ENCODE data around the gene TMC4. TPM values are rescaled to one million over a fixed set of nuclear protein-coding genes. Genes with fewer than 3 reads are reported as not detected.

TMC4 gene
- polyA plus RNA-seq, 1 donor (not counting 4 experiments of a cell fraction or from before 2014, with no cell fraction given) = 1.5 TPM

DNA sequence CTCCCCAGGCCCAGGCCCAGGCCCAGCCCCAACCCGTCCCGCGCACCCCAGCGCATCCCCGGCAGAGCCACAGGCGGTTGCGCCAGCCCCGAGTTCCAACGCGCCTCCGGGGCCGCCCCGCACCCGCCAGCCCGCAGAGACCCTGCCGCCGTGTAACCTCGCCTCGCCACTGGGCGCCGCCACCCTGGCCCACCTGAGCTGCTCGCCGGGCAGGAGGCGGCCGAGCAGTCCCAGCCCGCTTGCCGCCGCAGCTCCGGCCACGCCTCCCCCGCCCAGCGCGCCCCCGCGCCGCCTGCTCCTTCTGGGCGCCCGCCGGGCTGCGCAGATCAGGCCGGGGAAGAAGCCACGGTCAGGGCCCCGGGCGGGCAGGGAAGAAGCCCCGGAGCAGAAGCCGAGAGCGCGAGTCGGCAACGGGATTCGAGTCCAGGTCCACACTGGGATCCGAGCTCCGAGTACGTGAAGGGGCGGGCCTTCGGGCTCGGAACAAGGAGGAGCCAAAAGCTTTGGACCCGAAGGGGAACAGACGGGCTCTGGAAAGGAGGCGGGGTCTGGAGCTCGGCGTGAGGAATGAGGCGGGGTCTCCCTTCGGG, 16.3 kb upstream of the TMC4 start, which contains the start of gene MBOAT7:
MBOAT7 (minus strand) TSS at position 436 of the 590 bp plus-strand sequence. CDS start 1,072 bp downstream, outside the sequence.
- Histone ChIP-seq H3K4me1 (ENCODE audit: control insufficient read depth, extremely low read depth, insufficient read depth, low read length) (peaks cover 15% of the 10 kb centered on the region), H4K20me1 (ENCODE audit: control insufficient read depth, extremely low read depth, insufficient read depth, low read length) (no peaks in the 10 kb centered on the region), H3K79me2 (ENCODE audit: control insufficient read depth, insufficient read depth, low read length) (peaks cover 45% of the 10 kb centered on the region), H3K9ac (ENCODE audit: control insufficient read depth, extremely low read depth, insufficient read depth, low read length) (peak within 1 kb of the TSS; percentile 99), H3K27me3 (ENCODE audit: control insufficient read depth, extremely low read depth, insufficient read depth, low read length) (no peaks in the 10 kb centered on the region), H3K4me2 (ENCODE audit: control insufficient read depth, extremely low read depth, insufficient read depth, low read depth, low read length) (peak within 1 kb of the TSS; percentile 94), H3K9me3 (ENCODE audit: control insufficient read depth, low read depth, low read length) (no peaks in the 10 kb centered on the region), H3K36me3 (ENCODE audit: control insufficient read depth in 2 of 2, extremely low read depth in 1 of 2, insufficient read depth in 2 of 2, low read length in 2 of 2) (peaks cover 18 to 20% of the 10 kb centered on the region in 2 experiments), H3K9me1 (ENCODE audit: control insufficient read depth, extremely low read depth, insufficient read depth, low read length) (no peaks in the 10 kb centered on the region), H3K27ac (ENCODE audit: control insufficient read depth, insufficient read depth, low read length) (peak within 1 kb of the TSS; percentile 99), H2AFZ (ENCODE audit: control insufficient read depth, low read length) (peak within 1 kb of the TSS; percentile 98), H3K4me3 (ENCODE audit: control insufficient read depth in 2 of 3, extremely low read depth in 1 of 3, insufficient read depth in 2 of 3, low read depth in 1 of 3, low read length in 3 of 3) (peak within 1 kb of the TSS; percentile 82 to 95 (median 87))
- dilution Hi-C loops (cut with MboI; ENCODE audit: extremely low pct_ligation_motif_present, low sequenced_read_pairs) = no loop called here
- TF ChIP-seq EZH2 (IDR thresholded peaks at IDR 0.05; ENCODE audit: low read length) (no peak), CTCF (optimal IDR thresholded peaks at IDR 0.05 in 1 of 3, IDR thresholded peaks at IDR 0.05 in 1 of 3, conservative IDR thresholded peaks at IDR 0.05 in 1 of 3; ENCODE audit: extremely low read depth in 1 of 3, insufficient read depth in 2 of 3, low read length in 3 of 3) (peak in 2 of 3 experiments; percentile 8 to 54)
- DNase-seq (ENCODE audit: low read depth, low spot score) (no peak), FAIRE-seq (no peak)

DNA sequence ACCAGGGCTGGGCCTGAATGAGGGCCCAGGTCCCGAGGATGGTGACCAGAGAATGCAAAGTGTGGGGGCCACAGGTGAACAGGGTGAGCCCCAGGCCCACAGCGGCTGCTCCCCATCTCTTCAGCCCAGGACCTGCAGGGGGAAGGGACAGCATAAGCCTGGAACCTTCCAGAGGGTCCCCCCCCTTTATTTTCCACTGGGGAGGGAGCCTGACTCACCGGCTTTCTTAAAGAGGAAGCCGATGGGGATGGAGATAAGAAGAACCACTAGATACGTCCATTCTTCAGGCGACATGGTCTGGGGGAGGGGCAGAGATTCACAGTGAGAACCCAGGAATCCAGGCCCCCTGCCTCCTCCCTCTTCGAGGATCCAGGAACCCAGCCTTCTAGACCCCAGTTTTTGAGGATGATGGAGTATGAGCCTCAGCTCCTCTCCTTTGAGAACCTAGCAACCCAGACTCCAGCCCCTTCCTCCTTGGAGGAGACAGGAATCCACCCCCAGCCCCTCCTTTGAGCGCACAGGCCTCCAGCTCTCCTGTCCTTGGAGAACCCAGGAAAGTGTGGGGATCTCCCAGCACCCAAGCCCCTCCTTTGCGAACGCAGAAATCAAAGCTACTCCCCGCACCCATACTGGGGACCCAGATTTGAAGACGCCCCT, 15.4 kb upstream of the TMC4 start:
- FAIRE-seq = no peak
- no peaks in the 10 kb centered on the region for H3K9me3 ChIP-seq (ENCODE audit: control insufficient read depth, low read depth, low read length)
- H3K9me1 ChIP-seq (ENCODE audit: control insufficient read depth, extremely low read depth, insufficient read depth, low read length) = no peaks in the 10 kb centered on the region
- peak overlapping the region; percentile 94 for H3K4me2 ChIP-seq (ENCODE audit: control insufficient read depth, extremely low read depth, insufficient read depth, low read depth, low read length)
- peak overlapping the region; percentile 82 to 95 (median 87) for H3K4me3 ChIP-seq (ENCODE audit: control insufficient read depth in 2 of 3, extremely low read depth in 1 of 3, insufficient read depth in 2 of 3, low read depth in 1 of 3, low read length in 3 of 3)
- no peak for DNase-seq (ENCODE audit: low read depth, low spot score)
- dilution Hi-C loops (cut with MboI; ENCODE audit: extremely low pct_ligation_motif_present, low sequenced_read_pairs) = no loop called here
- peaks cover 14 to 23% of the 10 kb centered on the region in 2 experiments for H3K36me3 ChIP-seq (ENCODE audit: control insufficient read depth in 2 of 2, extremely low read depth in 1 of 2, insufficient read depth in 2 of 2, low read length in 2 of 2)
- no peak for TF ChIP-seq EZH2 (IDR thresholded peaks at IDR 0.05; ENCODE audit: low read length)
- TF ChIP-seq CTCF (optimal IDR thresholded peaks at IDR 0.05 in 1 of 3, IDR thresholded peaks at IDR 0.05 in 1 of 3, conservative IDR thresholded peaks at IDR 0.05 in 1 of 3; ENCODE audit: extremely low read depth in 1 of 3, insufficient read depth in 2 of 3, low read length in 3 of 3) = no peak
- H2AFZ ChIP-seq (ENCODE audit: control insufficient read depth, low read length) = peak overlapping the region; percentile 27
- H3K27ac ChIP-seq (ENCODE audit: control insufficient read depth, insufficient read depth, low read length) = peak overlapping the region; percentile 62
- H3K4me1 ChIP-seq (ENCODE audit: control insufficient read depth, extremely low read depth, insufficient read depth, low read length) = peaks cover 15% of the 10 kb centered on the region
- peaks cover 45% of the 10 kb centered on the region for H3K79me2 ChIP-seq (ENCODE audit: control insufficient read depth, insufficient read depth, low read length)
- no peaks in the 10 kb centered on the region for H3K27me3 ChIP-seq (ENCODE audit: control insufficient read depth, extremely low read depth, insufficient read depth, low read length)
- H4K20me1 ChIP-seq (ENCODE audit: control insufficient read depth, extremely low read depth, insufficient read depth, low read length) = no peaks in the 10 kb centered on the region
- H3K9ac ChIP-seq (ENCODE audit: control insufficient read depth, extremely low read depth, insufficient read depth, low read length) = peak overlapping the region; percentile 99
